Lung microvascular endothelial cell (primary cell): ENCODE results near the gene MMP25. TPM values are rescaled to one million over a fixed set of nuclear protein-coding genes. Genes with fewer than 3 reads are reported as not detected.
"Not testable (repeated sequence)": the region's sequence is repeated elsewhere in the genome, so short reads cannot be mapped to it uniquely, and the experiment has no call there.

ENCODE experiments used
- DNase-seq, 2 donors: peaks; one replicate each; pipeline versions ENCODE4 v3.0.0 to v3.0.0-alpha.2; 2010; ENCODE audit warnings: low read depth in 2 of 2
- total RNA-seq: library from RNA; depleted of rRNA; stranded (reverse); fragments of >200 nt; gene quantifications from 2 replicates; pipeline ENCODE4 v1.2.1, GENCODE V29; 2014

Gene MMP25
- total RNA-seq, 1 donor from 2014 or later = under 0.01 TPM

DNA sequence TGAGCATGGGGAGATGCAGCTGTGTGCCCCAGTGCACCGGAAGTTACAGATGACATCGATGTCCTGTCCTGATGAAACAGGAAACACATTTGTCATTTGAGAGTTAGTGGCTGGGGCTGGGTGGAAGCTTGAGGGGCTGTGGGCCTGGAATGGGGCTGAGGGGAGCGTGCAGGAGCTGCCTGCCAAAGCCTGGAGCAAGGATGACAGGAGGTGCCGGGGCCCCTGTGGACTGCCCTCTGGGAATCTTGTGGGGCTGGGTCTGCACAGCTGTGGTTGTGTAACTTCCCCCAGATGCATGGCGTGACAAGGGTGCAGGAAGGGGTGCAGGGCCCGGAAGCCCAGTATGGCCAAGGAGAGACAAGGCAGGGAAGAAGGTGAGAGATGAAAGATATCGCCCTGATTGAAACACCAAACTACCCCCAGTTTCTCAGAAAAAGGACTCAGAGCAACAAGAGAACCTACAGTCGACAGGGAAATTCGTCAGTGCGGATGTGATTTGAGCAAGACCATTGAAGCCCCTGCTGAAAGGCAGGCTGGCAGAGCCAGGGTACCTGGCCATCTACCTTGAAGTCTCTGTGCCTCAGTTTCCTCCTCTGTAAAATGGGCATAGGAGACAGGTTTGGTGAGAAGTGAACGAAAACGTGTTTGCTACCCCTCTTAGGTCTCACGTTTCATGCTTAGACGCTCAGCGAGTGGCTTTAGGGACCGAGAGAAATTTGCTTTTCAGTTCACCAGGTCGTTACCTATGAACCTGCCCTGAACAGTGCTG is 8.8 kb downstream of the MMP25 start:
- DNase-seq = no peak

DNA sequence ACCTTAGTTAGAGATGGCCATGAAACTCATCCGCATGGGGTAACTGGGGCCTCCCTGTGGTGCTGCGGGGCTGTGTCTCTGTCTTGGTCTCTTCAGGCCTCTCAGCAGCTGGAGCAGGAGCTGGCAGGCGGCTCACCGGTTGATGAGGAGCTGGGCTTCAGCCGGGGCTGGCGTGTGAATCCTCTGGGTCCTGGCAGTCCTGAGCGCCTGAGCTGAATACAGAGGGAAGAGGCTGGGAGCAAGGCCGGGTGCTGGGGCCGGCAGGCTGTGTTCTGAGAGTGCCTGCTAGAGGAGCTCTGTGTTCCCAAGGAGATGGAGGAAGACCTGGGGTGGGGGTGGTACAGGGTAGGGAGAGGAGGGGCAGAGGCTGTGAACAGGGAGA is 9.4 kb downstream of the MMP25 start:
- DNase-seq = not testable (repeated sequence)

DNA sequence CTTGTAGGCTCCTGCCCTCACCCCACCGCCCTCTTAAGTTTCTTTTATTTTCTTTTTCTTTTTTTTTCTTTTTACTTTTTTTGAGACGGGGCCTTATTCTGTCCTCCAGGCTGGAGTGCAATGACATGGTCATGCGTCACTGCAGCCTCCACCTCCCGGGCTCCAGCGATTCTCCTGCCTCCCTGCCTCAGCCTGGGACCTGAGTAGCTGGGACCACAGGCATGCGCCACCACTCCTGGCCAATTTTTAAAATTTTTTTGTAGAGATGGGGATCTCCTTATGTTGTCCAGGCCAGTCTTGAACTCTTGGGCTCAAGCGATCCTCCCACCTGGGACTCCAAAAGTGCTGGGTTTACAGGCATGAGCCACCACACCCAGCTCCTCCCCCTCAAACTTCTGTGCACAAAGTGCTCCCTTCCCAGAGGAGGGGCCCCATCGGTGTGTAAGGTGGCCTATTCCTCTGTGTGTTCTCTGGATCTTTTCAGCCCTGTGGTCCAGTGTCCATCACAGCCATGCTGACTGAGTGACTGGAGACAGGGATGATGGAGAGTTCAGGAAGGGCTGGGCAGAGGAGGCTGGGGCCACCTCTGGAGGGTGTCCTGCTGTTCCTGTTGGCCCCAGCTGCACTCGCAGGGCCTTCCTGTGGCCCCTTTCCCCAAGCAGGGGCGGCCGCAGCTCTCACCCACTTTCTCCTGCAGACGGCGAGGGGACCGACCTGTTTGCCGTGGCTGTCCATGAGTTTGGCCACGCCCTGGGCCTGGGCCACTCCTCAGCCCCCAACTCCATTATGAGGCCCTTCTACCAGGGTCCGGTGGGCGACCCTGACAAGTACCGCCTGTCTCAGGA is 10.2 kb downstream of the MMP25 start:
- DNase-seq = no peak

DNA sequence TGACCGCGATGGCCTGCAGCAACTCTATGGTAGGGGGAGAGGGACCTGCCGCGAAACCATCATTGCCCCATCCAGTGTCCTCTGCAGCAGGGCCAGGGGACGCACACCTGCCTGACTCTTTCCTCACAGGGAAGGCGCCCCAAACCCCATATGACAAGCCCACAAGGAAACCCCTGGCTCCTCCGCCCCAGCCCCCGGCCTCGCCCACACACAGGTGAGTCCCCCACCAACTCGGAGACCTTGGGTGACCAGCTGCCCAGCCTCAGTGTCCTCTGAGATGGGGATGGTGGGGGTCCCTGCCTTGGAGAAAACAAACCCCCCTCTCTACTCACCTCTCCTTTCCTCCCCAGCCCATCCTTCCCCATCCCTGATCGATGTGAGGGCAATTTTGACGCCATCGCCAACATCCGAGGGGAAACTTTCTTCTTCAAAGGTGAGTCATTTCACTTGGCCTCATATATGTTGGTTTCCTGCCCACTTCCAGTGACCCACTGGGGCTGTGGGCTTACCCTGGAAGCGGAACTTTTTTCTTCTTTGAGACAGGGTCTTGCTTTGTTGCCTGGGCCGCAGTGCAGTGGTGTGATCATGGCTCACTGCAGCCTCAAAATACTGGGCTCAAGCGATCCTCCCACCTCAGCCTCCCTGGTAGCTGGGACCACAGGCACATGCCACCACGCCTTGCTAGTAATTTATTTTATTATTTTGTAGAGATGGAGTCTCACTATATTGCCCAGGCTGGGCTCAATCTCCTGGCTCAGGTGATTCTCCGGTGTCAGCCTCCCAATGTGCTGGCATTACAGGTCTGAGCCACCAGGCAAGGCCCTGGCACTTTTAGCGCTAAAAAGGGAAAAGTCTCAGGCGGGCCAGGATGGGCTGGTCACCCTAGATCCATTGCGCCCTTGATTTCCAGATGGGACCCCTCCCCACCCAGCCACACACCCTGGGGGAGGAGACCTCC is 11.1 kb downstream of the MMP25 start:
- no peak for DNase-seq

DNA sequence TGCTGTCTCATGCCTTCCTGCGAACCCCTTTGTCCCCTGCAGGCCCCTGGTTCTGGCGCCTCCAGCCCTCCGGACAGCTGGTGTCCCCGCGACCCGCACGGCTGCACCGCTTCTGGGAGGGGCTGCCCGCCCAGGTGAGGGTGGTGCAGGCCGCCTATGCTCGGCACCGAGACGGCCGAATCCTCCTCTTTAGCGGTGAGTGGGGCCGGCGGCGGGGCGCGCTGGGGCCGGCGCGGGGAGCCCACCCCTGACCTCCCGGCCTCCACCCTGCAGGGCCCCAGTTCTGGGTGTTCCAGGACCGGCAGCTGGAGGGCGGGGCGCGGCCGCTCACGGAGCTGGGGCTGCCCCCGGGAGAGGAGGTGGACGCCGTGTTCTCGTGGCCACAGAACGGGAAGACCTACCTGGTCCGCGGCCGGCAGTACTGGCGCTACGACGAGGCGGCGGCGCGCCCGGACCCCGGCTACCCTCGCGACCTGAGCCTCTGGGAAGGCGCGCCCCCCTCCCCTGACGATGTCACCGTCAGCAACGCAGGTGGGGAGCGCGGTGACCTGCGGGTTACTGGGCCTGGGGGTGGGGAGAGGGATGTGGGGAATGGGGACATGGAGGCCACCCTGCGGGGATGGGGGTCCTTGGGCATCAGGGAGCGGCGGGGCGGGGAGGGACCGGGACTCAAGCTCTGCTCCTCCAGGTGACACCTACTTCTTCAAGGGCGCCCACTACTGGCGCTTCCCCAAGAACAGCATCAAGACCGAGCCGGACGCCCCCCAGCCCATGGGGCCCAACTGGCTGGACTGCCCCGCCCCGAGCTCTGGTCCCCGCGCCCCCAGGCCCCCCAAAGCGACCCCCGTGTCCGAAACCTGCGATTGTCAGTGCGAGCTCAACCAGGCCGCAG is 12.0 kb downstream of the MMP25 start:
- DNase-seq = peak in 1 of 2 donors; percentile 43

DNA sequence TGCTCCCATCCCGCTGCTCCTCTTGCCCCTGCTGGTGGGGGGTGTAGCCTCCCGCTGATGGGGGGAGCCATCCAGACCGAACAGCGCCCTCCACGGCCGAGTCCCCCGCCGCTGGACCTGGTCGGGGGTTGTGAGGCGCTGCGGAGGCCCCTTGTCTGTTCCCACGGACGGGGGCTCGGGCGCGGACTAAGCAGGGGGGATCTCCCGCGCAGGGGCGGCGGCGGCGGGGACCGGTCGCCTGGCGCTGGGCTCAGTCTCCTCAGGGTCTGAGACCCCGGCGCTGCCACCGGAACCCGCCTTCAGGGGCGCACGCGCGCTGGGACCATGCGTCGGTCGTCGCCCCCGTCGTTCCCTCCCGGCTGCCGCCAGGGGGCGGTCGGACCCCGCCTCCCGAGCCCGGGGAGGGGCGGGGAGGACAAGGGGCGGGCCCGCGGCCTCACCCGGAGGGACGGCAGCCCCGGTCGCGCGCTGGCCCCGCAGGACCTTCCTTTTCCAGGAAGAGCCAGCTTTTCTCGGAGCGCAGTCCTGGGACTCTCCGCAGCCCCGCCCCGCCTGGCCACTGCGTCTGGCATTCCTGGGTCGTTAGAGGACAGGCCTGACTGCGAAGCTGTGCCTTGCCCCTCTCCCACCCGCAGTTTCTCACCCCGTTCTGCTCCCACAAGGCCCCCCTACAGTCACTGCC is 12.8 kb downstream of the MMP25 start:
- DNase-seq = peak; percentile 84 to 88

DNA sequence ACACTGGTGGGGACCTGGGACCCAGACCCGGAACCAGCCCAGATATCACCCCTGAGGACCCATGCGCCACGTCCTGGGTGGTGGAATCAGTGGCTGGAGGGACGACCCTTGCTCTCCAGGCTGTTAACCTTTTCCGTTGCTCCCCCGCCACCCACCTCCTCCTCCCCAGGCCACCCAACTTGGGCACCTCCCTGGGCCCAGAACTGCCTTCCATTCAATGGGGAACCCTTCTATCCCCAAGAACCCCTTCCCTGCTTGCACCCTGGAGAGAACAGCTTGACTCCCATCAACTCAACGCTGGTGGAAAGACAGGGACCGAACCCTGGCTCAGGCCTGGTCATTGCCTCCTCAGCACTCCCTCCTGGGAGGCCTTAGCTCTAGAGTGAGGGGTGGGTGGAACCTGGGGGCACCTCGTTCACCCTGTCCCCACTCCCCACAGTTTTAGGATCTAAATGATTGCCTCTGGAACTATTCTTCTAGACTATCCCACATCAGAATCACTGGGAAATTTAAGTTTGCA is 13.4 kb downstream of the MMP25 start:
- no peak for DNase-seq

DNA sequence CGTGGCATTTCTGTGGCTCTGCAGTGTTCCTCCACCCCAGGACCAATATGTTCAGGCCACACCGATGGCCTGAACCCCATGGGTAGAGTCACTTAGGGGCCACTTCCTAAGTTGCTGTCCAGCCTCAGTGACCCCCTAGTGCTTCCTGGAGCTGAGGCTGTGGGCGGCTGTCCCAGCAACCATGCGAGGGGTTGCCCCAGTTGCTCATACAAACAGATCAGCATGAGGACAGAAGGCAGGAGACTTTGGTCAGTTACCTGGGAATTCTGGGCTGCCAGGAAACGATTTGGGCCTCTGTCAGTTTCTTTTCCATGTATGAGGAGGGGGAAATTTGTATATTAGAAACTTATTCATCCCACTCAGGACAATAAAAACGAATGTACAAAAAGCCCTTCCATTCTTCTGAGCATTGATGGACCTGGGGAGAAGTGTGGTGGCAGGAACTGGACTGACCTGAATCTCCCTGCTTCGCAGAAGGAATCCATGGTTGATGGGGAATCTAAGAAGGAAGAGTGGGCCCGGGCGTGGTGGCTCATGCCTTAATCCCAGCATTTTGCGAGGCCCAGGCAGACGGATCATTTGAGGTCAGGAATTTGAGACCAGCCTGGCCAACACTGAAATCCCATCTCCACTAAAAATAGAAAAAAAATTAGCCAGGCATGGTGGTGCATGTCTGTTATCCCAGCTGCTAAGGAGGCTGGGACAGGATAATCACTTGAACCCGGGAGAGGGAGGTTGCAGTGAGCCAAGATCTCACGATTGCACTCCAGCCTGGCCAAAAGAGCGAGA is 14.2 kb downstream of the MMP25 start:
- DNase-seq = no peak

DNA sequence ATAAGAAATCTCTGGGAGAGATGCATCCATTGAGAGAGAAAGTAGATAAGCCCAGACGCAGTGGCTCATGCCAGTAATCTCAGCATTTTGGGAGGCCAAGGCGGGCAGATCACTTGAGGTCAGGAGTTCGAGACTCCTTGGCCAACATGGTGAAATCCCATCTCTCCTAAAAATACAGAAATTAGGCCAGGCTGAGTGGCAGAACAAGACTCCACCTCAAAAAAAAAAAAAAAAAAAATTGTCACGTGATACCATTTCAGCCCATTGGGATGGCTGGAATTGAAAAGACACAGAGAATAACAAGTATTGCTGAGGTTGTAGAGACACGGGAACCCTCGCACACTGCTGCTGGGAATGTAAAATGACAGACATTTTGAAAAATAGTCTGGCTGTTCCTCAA is 16.2 kb downstream of the MMP25 start:
- no peak for DNase-seq

DNA sequence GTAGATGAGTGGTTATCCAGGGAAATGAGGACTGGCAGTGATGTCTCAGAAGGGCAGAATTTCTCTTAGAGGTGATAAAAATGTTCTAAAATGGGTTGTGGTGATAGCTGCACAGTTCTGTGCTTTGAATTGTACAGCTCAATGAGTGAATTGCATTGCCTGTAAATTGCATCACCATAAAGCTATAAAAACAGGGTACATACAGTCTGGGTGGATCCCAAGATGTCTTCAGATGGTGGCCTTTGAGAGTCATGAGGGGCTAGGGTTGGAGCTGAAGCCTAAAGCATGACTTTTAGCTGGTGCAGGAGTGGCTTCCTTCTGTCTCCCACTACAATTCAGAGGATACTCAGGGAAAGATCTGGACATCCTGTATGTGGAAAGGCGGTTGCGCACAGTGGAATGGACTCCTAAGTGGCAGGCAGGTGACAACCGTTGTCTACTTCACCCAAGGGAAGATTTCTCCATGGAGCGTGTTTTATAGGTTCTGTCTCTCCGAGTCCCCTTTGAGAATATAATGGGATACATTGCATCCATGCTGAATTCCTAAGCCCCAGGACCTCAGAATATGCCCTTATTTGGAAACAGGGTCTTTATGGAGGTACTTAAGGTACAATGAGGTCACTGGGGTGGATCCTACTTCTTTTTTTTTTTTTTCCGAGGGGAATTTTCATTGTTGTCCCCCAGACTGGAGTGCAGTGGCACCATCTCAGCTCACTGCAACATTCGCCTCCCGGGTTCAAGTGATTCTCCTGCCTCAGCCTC is 17.4 kb downstream of the MMP25 start:
- no peak for DNase-seq

DNA sequence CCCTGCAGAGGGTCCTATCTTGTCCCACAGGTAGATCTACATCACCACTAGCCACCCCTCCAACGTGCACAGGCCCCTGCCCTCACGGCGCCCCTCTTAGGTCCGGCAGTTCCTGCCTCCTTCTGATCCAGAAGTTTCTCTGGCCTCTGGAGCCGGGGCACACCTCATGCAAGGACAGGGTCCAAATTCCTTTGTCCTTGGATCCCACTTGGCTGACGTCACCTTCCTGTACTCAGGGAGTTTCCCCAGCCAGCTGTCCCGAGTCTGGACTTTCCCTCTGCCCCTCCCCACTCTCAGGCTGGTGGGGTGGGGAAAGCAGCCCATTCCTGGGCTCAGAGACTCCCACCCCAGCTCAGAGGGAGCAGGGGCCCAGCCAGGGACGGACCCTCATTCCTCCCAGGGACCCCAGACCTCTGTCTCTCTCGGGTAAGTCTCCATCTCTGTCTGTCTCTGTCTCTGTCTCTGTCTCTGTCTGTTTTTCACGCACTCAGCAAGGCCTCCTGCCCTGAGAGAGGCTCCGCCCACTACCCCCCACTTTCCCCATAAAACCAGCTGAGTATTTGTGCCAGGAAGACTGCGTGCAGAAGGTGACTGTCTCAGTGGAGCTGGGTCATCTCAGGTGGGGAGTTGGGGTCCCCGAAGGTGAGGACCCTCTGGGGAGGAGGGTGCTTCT is 18.8 kb downstream of the MMP25 start, which contains the start of gene IL32:
IL32 (plus strand) TSS at position 572 of the 673 bp plus-strand sequence. CDS start 172 bp downstream, outside the sequence.
- DNase-seq = peak; percentile 81 to 91

DNA sequence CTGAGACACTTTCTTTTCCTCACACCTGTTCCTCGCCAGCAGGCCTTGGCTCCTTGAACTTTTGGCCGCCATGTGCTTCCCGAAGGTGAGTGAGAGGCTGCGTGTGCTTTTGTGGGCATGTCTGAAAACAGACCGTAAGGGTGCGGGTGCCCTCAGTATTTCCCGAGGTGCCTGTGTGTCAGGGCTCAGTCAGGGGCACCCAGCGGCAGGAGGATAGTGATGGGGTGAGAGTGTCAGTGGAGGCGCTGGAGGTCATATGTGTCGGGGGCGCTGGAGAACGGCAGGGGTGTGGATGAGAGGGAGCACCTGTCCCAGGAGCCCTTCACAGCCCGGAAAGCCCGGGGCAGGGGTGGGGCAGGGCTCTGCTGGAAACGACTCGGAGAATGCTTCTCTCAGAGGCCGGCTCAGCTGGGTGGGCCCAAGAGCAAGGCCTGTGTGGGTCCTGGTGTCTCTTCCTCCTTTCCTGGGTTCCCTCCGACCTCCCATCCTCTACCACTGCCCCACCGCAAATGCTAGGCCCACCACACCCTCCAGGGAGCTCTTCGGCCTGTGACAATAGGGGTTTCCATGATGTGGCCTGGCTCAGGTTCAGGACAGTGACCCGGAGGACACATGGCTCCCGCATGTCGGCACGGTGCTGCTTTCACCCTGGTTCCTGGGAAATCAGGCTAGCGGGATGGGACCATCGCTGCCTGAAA is 19.5 kb downstream of the MMP25 start:
- peak in 1 of 2 donors; percentile 54 for DNase-seq

DNA sequence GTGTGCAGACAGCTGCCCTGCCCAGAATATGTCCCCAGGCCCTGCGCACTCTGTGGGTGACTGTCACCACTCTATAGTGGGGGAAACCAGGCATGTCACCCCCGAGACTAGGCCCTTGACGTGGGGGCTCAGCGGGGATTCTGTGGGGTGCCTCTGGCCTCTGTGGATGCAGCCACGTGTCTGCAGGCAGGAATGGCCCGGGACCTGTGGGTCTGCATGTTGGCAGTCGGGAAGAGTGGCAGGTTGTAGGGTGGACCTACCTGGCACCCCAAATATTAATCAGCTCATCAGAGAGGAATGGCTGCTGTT is 20.0 kb downstream of the MMP25 start:
- no peak for DNase-seq

DNA sequence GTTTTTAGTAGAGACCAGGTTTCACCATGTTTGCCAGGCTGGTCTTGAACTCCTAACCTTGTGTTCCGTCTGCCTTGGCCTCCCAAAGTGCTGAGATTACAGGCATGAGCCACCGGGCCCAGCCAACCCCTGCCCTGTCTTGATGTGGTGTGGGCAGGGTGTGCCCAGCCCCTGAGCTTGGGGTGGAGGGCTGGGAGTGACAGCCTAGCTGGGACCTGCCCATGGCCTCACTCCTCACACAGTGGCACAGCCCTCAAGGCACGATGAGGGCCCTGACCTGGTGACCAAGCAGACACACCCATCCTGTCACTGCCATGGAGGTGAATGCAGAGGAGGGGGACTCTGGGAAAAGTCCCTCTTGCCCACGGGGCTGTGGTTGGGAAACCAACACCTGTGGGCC is 22.1 kb downstream of the MMP25 start:
- DNase-seq = no peak

DNA sequence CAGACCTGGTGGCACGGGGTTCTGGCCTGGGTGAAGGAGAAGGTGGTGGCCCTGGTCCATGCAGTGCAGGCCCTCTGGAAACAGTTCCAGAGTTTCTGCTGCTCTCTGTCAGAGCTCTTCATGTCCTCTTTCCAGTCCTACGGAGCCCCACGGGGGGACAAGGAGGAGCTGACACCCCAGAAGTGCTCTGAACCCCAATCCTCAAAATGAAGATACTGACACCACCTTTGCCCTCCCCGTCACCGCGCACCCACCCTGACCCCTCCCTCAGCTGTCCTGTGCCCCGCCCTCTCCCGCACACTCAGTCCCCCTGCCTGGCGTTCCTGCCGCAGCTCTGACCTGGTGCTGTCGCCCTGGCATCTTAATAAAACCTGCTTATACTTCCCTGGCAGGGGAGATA is 22.8 kb downstream of the MMP25 start:
- DNase-seq = not testable (repeated sequence)

DNA sequence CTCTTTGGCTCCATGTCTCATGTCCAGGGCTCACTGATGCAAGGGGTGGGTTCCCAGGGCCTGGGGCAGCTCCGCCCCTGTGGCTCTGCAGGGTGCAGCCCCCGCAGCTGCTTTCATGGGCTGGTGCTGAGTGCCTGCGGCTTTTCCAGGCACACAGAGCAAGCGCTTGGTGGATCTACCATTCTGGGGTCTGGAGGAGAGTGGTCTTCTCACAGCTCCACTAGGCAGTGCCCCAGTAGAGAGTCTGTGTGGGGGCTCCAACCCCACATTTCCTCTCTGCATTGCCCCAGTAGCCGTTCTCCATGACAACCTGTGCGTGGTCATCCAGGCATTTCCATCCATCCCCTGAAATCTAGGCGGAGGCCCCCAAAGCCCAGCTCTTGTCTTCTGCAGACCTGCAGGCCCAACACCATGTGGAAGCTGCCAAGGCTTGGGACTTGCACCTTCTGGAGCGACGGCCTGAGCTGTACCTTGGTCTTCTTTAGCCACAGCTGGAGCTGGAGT is 24.3 kb downstream of the MMP25 start:
- no peak for DNase-seq

DNA sequence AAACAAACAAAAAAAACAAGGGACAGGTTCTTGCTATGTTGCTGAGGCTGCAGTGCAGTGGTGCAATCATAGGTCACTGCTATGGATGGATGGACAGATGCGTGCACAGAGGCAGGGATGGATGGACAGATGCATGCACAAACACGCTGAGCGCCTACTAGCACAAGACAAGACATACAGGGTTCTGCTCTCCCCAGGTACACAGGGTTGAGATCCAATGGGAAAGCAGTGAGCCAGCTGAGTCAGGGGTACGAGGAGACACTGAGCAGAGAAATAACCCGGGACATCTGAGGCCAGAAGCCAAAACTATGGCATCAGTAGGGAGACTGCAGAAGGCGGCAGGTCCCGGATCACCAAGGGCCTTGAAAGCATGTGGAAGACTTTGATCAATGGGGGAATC is 25.3 kb downstream of the MMP25 start:
- no peak for DNase-seq
